SH-SY5Y (cell line): Measurements from ENCODE around the gene RGS9.

ENCODE experiments used
- GATA2 ChIP-seq: IDR thresholded peaks from 2 replicates; pipeline ENCODE4 v1.6.1; 2011; ENCODE audit warnings: mild to moderate bottlenecking, low read depth, low read length
- GATA3 ChIP-seq: IDR thresholded peaks from 2 replicates; pipeline ENCODE4 v1.6.1; 2011; ENCODE audit warnings: low read depth, mild to moderate bottlenecking, low read length, moderate library complexity

DNA sequence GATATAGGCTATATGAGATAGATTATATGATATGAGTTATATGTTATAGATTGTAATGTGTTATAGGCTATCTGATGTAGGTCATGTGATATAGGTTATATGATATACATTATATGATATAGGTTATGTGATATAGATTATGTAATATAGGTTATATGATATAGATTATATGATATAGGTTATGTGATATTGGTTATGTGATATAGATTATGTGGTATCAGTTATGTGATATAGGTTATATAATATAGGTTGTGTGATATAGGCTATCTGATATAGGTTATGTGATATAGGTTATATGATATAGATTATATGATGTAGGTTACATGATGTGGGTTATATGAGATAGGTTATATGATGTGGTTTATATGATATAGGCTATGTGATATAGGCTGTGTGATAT lies 68.5 kb downstream of the RGS9 start:
- TF ChIP-seq GATA2 (no peak), GATA3 (no peak)
